GM12878 (cell line): ENCODE data around the gene LPIN1.
"Not testable (repeated sequence)": the region's sequence is repeated elsewhere in the genome, so short reads cannot be mapped to it uniquely, and the experiment has no call there.

ENCODE experiments used
- ATF7 ChIP-seq: fragments of 450-650 bp; IDR thresholded peaks from 2 replicates; pipeline ENCODE4 v1.6.1; 2016; ENCODE audit warnings: low read depth, mild to moderate bottlenecking
- SRF ChIP-seq, 2 experiments: IDR thresholded peaks; 2 replicates each; pipeline ENCODE4 v1.6.1; 2011; ENCODE audit warnings: low read depth in 2 of 2, low read length in 2 of 2, mild to moderate bottlenecking in 1 of 2, moderate library complexity in 1 of 2
- TCF3 ChIP-seq: IDR thresholded peaks from 2 replicates; pipeline ENCODE4 v1.6.1; 2012; ENCODE audit warnings: low read depth, mild to moderate bottlenecking, low read length, borderline replicate concordance; ENCODE audit not compliant: insufficient read depth
- TF ChIP-seq, protein P1 (sequence below), 3 experiments: IDR thresholded peaks in 2 of 3; conservative IDR thresholded peaks in 1 of 3; 2 replicates each; pipeline ENCODE4 v1.5.1; 2011; ENCODE audit warnings: low read depth in 3 of 3, low read length in 3 of 3, mild to moderate bottlenecking in 3 of 3, control low read depth in 2 of 3, moderate library complexity in 2 of 3, inconsistent platforms in 1 of 3, mixed read lengths in 1 of 3; ENCODE audit not compliant: control insufficient read depth in 2 of 3, insufficient read depth in 1 of 3; ENCODE audit errors: extremely low read depth in 1 of 3

GRCh38 chr2:11847935-11848334 lies 101.5 kb downstream of the LPIN1 start:
- TF ChIP-seq SRF (IDR thresholded peaks at IDR 0.05; ENCODE audit: low read depth in 2 of 2, low read length in 2 of 2); TCF3; ATF7: not testable (repeated sequence)
- TF ChIP-seq, protein P1, sequence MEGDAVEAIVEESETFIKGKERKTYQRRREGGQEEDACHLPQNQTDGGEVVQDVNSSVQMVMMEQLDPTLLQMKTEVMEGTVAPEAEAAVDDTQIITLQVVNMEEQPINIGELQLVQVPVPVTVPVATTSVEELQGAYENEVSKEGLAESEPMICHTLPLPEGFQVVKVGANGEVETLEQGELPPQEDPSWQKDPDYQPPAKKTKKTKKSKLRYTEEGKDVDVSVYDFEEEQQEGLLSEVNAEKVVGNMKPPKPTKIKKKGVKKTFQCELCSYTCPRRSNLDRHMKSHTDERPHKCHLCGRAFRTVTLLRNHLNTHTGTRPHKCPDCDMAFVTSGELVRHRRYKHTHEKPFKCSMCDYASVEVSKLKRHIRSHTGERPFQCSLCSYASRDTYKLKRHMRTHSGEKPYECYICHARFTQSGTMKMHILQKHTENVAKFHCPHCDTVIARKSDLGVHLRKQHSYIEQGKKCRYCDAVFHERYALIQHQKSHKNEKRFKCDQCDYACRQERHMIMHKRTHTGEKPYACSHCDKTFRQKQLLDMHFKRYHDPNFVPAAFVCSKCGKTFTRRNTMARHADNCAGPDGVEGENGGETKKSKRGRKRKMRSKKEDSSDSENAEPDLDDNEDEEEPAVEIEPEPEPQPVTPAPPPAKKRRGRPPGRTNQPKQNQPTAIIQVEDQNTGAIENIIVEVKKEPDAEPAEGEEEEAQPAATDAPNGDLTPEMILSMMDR (IDR thresholded peaks at IDR 0.05 in 2 of 3, conservative IDR thresholded peaks at IDR 0.05 in 1 of 3; ENCODE audit: control insufficient read depth in 2 of 3, extremely low read depth in 1 of 3, insufficient read depth in 1 of 3, low read depth in 3 of 3, low read length in 3 of 3), result not testable (repeated sequence)
